GM12891 (cell line): ENCODE data around the gene DYNC2H1.

Experiments
- PAX5 ChIP-seq: IDR thresholded peaks from 2 replicates; pipeline ENCODE4 v1.6.1; 2011; ENCODE audit warnings: low read length, moderate library complexity, mild to moderate bottlenecking; ENCODE audit not compliant: insufficient read depth, severe bottlenecking
- POLR2A ChIP-seq: IDR thresholded peaks from 2 replicates; pipeline ENCODE4 v1.6.1; 2011; ENCODE audit warnings: low read depth, low read length, control low read depth
- POLR2AphosphoS5 ChIP-seq: IDR thresholded peaks from 2 replicates; pipeline ENCODE4 v1.6.1; 2011; ENCODE audit warnings: low read depth, low read length, control low read depth
- POU2F2 ChIP-seq: IDR thresholded peaks from 2 replicates; pipeline ENCODE4 v1.6.1; 2011; ENCODE audit warnings: low read depth, mild to moderate bottlenecking, control low read depth, low read length, moderate library complexity
- SPI1 ChIP-seq: IDR thresholded peaks from 2 replicates; pipeline ENCODE4 v1.6.1; 2011; ENCODE audit warnings: low read depth, low read length, control low read depth
- TAF1 ChIP-seq: IDR thresholded peaks from 2 replicates; pipeline ENCODE4 v1.6.1; 2011; ENCODE audit warnings: low read depth, low read length, control low read depth

DNA sequence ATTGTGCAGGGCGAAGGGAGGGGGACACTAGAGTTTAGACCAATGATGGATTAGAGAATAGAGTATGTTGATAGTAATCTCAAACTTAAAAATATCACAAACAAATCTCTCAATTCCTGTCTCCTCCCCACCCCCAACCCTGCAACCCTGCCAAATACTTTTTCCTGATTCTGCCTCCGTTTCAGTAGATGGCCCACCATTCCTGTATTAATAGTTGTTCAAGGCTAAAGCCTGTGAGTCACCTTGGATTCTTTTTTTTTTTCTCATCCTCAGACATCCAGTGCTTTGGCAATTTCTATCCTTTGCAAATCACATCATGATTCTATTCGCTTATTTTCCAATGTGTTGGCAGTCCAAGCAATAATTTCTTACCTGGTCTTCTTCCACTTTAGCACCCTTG is 207.9 kb downstream of the DYNC2H1 start:
- TF ChIP-seq SPI1 (no peak), POLR2A (no peak), POLR2AphosphoS5 (no peak), PAX5 (no peak), TAF1 (no peak), POU2F2 (no peak)
